ENCODE data around the gene EGFL6. TPM values are rescaled to one million over a fixed set of nuclear protein-coding genes. Genes with fewer than 3 reads are reported as not detected.

EGFL6 gene
- total and polyA plus RNA-seq, 2 of the 4 experiments (the other 2 are of a cell fraction), result not detected

DNA sequence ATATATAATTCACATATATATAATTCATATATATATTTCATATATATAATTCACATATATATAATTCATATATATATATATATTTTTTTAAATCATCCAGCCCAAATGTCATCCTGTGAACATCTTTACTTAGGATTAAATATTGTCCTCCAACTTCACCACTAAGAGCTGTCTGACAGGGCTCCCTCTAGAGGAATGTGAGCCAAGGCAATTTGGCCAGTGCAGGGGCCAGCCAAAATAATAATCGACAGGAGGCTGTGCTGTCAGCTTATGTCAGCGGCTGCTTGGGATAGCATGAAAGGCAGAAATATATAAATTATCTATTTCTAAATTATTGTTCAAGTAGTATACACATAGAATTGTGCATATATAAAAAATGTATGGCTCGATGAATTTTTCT is 29.5 kb downstream of the EGFL6 start:
- Histone ChIP-seq H3K14ac (replicated peaks; ENCODE audit: low read depth, low read length) (no peak overlapping the region), H2BK15ac (ENCODE audit: low read depth, low read length) (no peak overlapping the region), H2BK5ac (ENCODE audit: low read depth, low read length, poor library complexity, severe bottlenecking) (no peak overlapping the region), H3K4me2 (ENCODE audit: low read depth, low read length) (no peak overlapping the region), H3K4me3 (ENCODE audit: insufficient read depth, low read depth, low read length) (no peak overlapping the region), H3K4me1 (ENCODE audit: control insufficient read depth, insufficient read depth, low read length) (no peaks in the 10 kb centered on the region), H3K9me3 (ENCODE audit: control insufficient read depth, insufficient read depth, low read length) (no peaks in the 10 kb centered on the region), H2BK20ac (ENCODE audit: low read depth, low read length) (no peak overlapping the region), H2AFZ (replicated peaks; ENCODE audit: low read length, poor library complexity) (no peak overlapping the region), H4K5ac (ENCODE audit: low read depth, low read length) (no peak overlapping the region), H3K79me1 (ENCODE audit: low read depth in 1 of 2, low read length in 2 of 2) (no peaks in the 10 kb centered on the region), H2AK9ac (replicated peaks; ENCODE audit: low read depth, low read length, poor library complexity) (no peak overlapping the region), H3K9me1 (ENCODE audit: insufficient read depth, low read length) (no peaks in the 10 kb centered on the region), H3K23ac (ENCODE audit: low read depth, low read length) (no peak overlapping the region), H2BK120ac (ENCODE audit: low read depth, low read length) (no peak overlapping the region), H3K36me3 (ENCODE audit: control insufficient read depth, insufficient read depth, low read length) (no peaks in the 10 kb centered on the region), H4K20me1 (ENCODE audit: insufficient read depth, low read length) (no peaks in the 10 kb centered on the region), H3K9ac (ENCODE audit: low read depth, low read length) (no peak overlapping the region), H3K4ac (ENCODE audit: low read depth, low read length) (no peak overlapping the region), H3K27me3 (ENCODE audit: control insufficient read depth, insufficient read depth, low read length) (peaks cover 10% of the 10 kb centered on the region), H3K18ac (ENCODE audit: low read depth, low read length) (no peak overlapping the region), H3K56ac (ENCODE audit: extremely low read depth, insufficient read depth, low read length) (no peak overlapping the region), H2AK5ac (ENCODE audit: low read depth, low read length) (no peak overlapping the region), H4K91ac (ENCODE audit: insufficient read depth, low read depth, low read length) (no peak overlapping the region), H4K8ac (ENCODE audit: low read depth in 2 of 2, low read length in 2 of 2) (no peak overlapping the region), H3K27ac (ENCODE audit: insufficient read depth, low read length) (no peak overlapping the region)
- BruUV-seq (replicated peaks), result no TSS peak
- intact Hi-C loops (cut with micrococcal nuclease) (no loop called here), in situ Hi-C loops (cut with MboI; ENCODE audit: low sequenced_read_pairs) (no loop called here), dilution Hi-C loops (cut with HindIII; ENCODE audit: low sequenced_read_pairs, unreplicated experiment) (no loop called here)
- ChIA-PET POLR2A (ENCODE audit: unreplicated experiment) (no interaction called here), CTCF (interaction anchor here (1.0 to 1.1 kb wide), 3 partner anchors 14 to 51 kb away, joined by 3 to 4 read pairs (median 3); no protein-coding TSS in a partner anchor)
- TF ChIP-seq, protein P1, sequence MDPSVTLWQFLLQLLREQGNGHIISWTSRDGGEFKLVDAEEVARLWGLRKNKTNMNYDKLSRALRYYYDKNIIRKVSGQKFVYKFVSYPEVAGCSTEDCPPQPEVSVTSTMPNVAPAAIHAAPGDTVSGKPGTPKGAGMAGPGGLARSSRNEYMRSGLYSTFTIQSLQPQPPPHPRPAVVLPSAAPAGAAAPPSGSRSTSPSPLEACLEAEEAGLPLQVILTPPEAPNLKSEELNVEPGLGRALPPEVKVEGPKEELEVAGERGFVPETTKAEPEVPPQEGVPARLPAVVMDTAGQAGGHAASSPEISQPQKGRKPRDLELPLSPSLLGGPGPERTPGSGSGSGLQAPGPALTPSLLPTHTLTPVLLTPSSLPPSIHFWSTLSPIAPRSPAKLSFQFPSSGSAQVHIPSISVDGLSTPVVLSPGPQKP (IDR thresholded peaks at IDR 0.05; ENCODE audit: borderline replicate concordance, low read depth, low read length), result no peak
- peak; percentile 27; the same call in 1 of the 2 replicates for TF ChIP-seq CTCF (conservative IDR thresholded peaks at IDR 0.05; ENCODE audit: low read depth, low read length)
- no peak for TF ChIP-seq MAZ (IDR thresholded peaks at IDR 0.05; ENCODE audit: borderline replicate concordance, low read depth, low read length)
- TF ChIP-seq FOS (IDR thresholded peaks at IDR 0.05; ENCODE audit: low read depth, low read length), result no peak
- no CpG with 5 or more reads among the region's 3 CpGs for WGBS, 2 experiments (ENCODE audit: extremely low coverage in 2 of 2, insufficient read length in 1 of 2)
- ATAC-seq (ENCODE audit: low read depth) (peak; percentile 40; the same call in 1 of the 2 replicates), DNase-seq (peak; percentile 4)

Data from IMR-90 (cell line).